Prostate gland (tissue), 2 donors: ENCODE data around the gene SLC17A9. TPM values are rescaled to one million over a fixed set of nuclear protein-coding genes. Genes with fewer than 3 reads are reported as not detected.

ENCODE experiments used
- DNase-seq: peaks from one replicate; pipeline ENCODE4 v3.0.0-alpha.2; 2019; ENCODE audit warnings: low spot score
- H3K27ac ChIP-seq, 2 donors: fragments of 200-600 bp; sonication (generic); 2 replicates each; pipeline ENCODE4 v1.5.1; 2017 to 2019
- H3K27me3 ChIP-seq: fragments of 200-600 bp; sonication (generic); replicated peaks from 2 replicates; pipeline ENCODE4 v1.5.1; 2019; ENCODE audit not compliant: insufficient read depth
- H3K36me3 ChIP-seq, 2 donors: fragments of 200-600 bp; sonication (generic); 1 replicate in 1 of 2; 2 replicates in 1 of 2; pipeline versions ENCODE4 v1.5.1 to v1.8.1; 2017 to 2019
- H3K4me1 ChIP-seq: fragments of 200-600 bp; sonication (generic); replicated peaks from 2 replicates; pipeline ENCODE4 v1.5.1; 2019
- H3K4me3 ChIP-seq, 2 donors: fragments of 200-600 bp; sonication (generic); 2 replicates each; pipeline ENCODE4 v1.5.1; 2017 to 2019
- H3K9me3 ChIP-seq: fragments of 200-600 bp; sonication (generic); 2 replicates; pipeline ENCODE4 v1.5.1; 2017
- CTCF ChIP-seq, 4 experiments: fragments of 200-600 bp in 2 of 4; fragments of 450-650 bp in 2 of 4; sonication (generic) in 2 of 4; IDR thresholded peaks; 1 replicate in 3 of 4; 2 replicates in 1 of 4; pipeline ENCODE4 v1.5.1; 2016 to 2019; ENCODE audit warnings: antibody characterized with exemption in 4 of 4, mild to moderate bottlenecking in 2 of 4, moderate library complexity in 2 of 4
- POLR2A ChIP-seq: fragments of 450-650 bp; IDR thresholded peaks from one replicate; pipeline ENCODE4 v1.6.1; 2016; ENCODE audit warnings: antibody characterized with exemption, mild to moderate bottlenecking
- POLR2AphosphoS5 ChIP-seq: sonication (generic); formaldehyde crosslinking; IDR thresholded peaks from one replicate; pipeline ENCODE4 v1.6.1; 2017; ENCODE audit warnings: antibody characterized with exemption
- WGBS: methylation state at CpG from one replicate; pipeline ENCODE4 v1.1.5; 2018; 5-methylcytosine and 5-hydroxymethylcytosine counted together
- intact Hi-C: fragments of 100-400 bp; cut with DNase I; formaldehyde crosslinking; loops from one replicate; pipeline ENCODE4 v1.14.2; 2022
- total RNA-seq, 2 donors: library from RNA; depleted of rRNA; stranded (reverse); fragments of >200 nt; gene quantifications; one replicate each; pipeline ENCODE4 v1.1.0, GENCODE V29; 2016

Gene SLC17A9
- total RNA-seq, 2 donors from 2014 or later: 0.41 to 3.5 TPM

- WGBS: 4% methylated on average over 38 of the region's 38 CpGs
- H3K27me3 ChIP-seq: peaks cover 24% of the 10 kb centered on the region
- intact Hi-C loops: loop anchor here (1.0 kb wide), 1 partner anchor 37 kb away; no protein-coding TSS in a partner anchor
Measured at GRCh38 chr20:62971950-62972844, 19.7 kb downstream of the SLC17A9 start.

GRCh38 chr20:62972845-62973745 lies 20.6 kb downstream of the SLC17A9 start:
- TF ChIP-seq CTCF (IDR thresholded peaks at IDR 0.05) (no peak), POLR2A (no peak), POLR2AphosphoS5 (no peak)
- H3K4me3 ChIP-seq: no peak overlapping the region
- no peaks in the 10 kb centered on the region for H3K9me3 ChIP-seq
- DNase-seq: no peak
- WGBS: 18% methylated on average over 47 of the region's 48 CpGs
- peaks cover 31% of the 10 kb centered on the region for H3K27me3 ChIP-seq
- H3K4me1 ChIP-seq: no peaks in the 10 kb centered on the region
- intact Hi-C loops: loop anchor here (1.0 kb wide), 1 partner anchor 36 kb away; no protein-coding TSS in a partner anchor
- H3K36me3 ChIP-seq: no peaks in the 10 kb centered on the region
- no peak overlapping the region for H3K27ac ChIP-seq

More at GRCh38 chr20:62971950-62972844, 19.7 kb downstream of the SLC17A9 start:
- Histone ChIP-seq H3K36me3 (no peaks in the 10 kb centered on the region), H3K4me1 (no peaks in the 10 kb centered on the region), H3K9me3 (no peaks in the 10 kb centered on the region), H3K27ac (no peak overlapping the region), H3K4me3 (no peak overlapping the region)
- DNase-seq: peak; percentile 77
- TF ChIP-seq POLR2A (no peak), CTCF (IDR thresholded peaks at IDR 0.05) (peak; percentile 42 to 95 (median 80)), POLR2AphosphoS5 (peak; percentile 31)

- H3K4me1 ChIP-seq: no peaks in the 10 kb centered on the region
- H3K9me3 ChIP-seq: no peaks in the 10 kb centered on the region
- H3K27ac ChIP-seq: no peak overlapping the region
- no peak overlapping the region for H3K4me3 ChIP-seq
- no peak for TF ChIP-seq POLR2A
- peaks cover 35% of the 10 kb centered on the region for H3K27me3 ChIP-seq
- 52% methylated on average over 10 of the region's 10 CpGs for WGBS
- no peak for DNase-seq
- intact Hi-C loops: no loop called here
- no peaks in the 10 kb centered on the region for H3K36me3 ChIP-seq
Measured at GRCh38 chr20:62975251-62975760, 22.8 kb downstream of the SLC17A9 start.

- TF ChIP-seq POLR2AphosphoS5: no peak
- no peak for TF ChIP-seq CTCF (IDR thresholded peaks at IDR 0.05)
- no peak for TF ChIP-seq POLR2A
- Histone ChIP-seq H3K9me3 (no peaks in the 10 kb centered on the region), H3K27ac (no peak overlapping the region), H3K27me3 (peaks cover 34% of the 10 kb centered on the region), H3K36me3 (no peaks in the 10 kb centered on the region), H3K4me3 (no peak overlapping the region), H3K4me1 (no peaks in the 10 kb centered on the region)
- DNase-seq: no peak
- intact Hi-C loops: no loop called here
- 56% methylated on average over 9 of the region's 9 CpGs for WGBS
Measured at GRCh38 chr20:62975812-62976508, 23.5 kb downstream of the SLC17A9 start.
